Mesendoderm (in vitro differentiated cells): ENCODE measurements around the gene ZNF433.
A peak's percentile ranks its signal among the peaks of the same experiment; 100 is the strongest.

Source experiments
- DNase-seq: peaks from one replicate; pipeline ENCODE4 v3.0.0; 2013
- H2AK5ac ChIP-seq: 2 replicates; pipeline ENCODE4 v1.6.1; 2013; ENCODE audit warnings: low read length, inconsistent platforms
- H2BK120ac ChIP-seq: 2 replicates; pipeline ENCODE4 v1.6.1; 2013; ENCODE audit warnings: low read depth, mild to moderate bottlenecking, low read length, moderate library complexity, mixed read lengths
- H2BK15ac ChIP-seq: replicated peaks from 2 replicates; pipeline ENCODE4 v1.6.1; 2013; ENCODE audit warnings: low read depth, mild to moderate bottlenecking, moderate library complexity
- H2BK5ac ChIP-seq: 2 replicates; pipeline ENCODE4 v1.6.1; 2013; ENCODE audit warnings: low read length, inconsistent platforms
- H3K18ac ChIP-seq: 2 replicates; pipeline ENCODE4 v1.6.1; 2013; ENCODE audit warnings: mild to moderate bottlenecking, low read length, mixed read lengths
- H3K23ac ChIP-seq: one replicate; pipeline ENCODE4 v1.6.1; 2013; ENCODE audit warnings: low read length
- H3K27ac ChIP-seq: 2 replicates; pipeline ENCODE4 v1.5.1; 2013; ENCODE audit warnings: low read depth, mild to moderate bottlenecking, inconsistent platforms, low read length, moderate library complexity
- H3K27me3 ChIP-seq: 2 replicates; pipeline ENCODE4 v1.6.1; 2013; ENCODE audit warnings: low read length, control low read depth, mild to moderate bottlenecking, inconsistent platforms; ENCODE audit not compliant: insufficient read depth, poor library complexity
- H3K36me3 ChIP-seq: 2 replicates; pipeline ENCODE4 v1.6.1; 2013; ENCODE audit warnings: low read length, inconsistent platforms; ENCODE audit not compliant: control insufficient read depth, insufficient read depth
- H3K4ac ChIP-seq: one replicate; pipeline ENCODE4 v1.6.1; 2013; ENCODE audit warnings: low read depth, mild to moderate bottlenecking, low read length, moderate library complexity
- H3K4me1 ChIP-seq: 2 replicates; pipeline ENCODE4 v1.6.1; 2013; ENCODE audit warnings: low read depth, low read length, inconsistent platforms; ENCODE audit not compliant: control insufficient read depth
- H3K4me2 ChIP-seq: 2 replicates; pipeline ENCODE4 v1.6.1; 2013; ENCODE audit warnings: low read length
- H3K4me3 ChIP-seq: 2 replicates; pipeline ENCODE4 v1.5.1; 2013; ENCODE audit warnings: mild to moderate bottlenecking, low read length
- H3K56ac ChIP-seq: one replicate; pipeline ENCODE4 v1.6.1; 2013; ENCODE audit warnings: low read length
- H3K79me1 ChIP-seq: 2 replicates; pipeline ENCODE4 v1.6.1; 2013; ENCODE audit warnings: low read length, inconsistent platforms
- H3K79me2 ChIP-seq: 2 replicates; pipeline ENCODE4 v1.6.1; 2013; ENCODE audit warnings: mild to moderate bottlenecking, low read length; ENCODE audit not compliant: control insufficient read depth, insufficient read depth
- H3K9ac ChIP-seq: 2 replicates; pipeline ENCODE4 v1.6.1; 2013; ENCODE audit warnings: low read length, inconsistent platforms
- H4K5ac ChIP-seq: one replicate; pipeline ENCODE4 v1.6.1; 2013; ENCODE audit warnings: low read length
- H4K8ac ChIP-seq: one replicate; pipeline ENCODE4 v1.6.1; 2013; ENCODE audit warnings: low read depth, mild to moderate bottlenecking, control low read depth, low read length, moderate library complexity
- WGBS: extraction: QIAGEN DNeasy Blood & Tissue Kit; methylation state at CpG from one replicate; pipeline ENCODE4 v1.1.7; 2013; ENCODE audit warnings: low lambda C conversion rate, missing lambda C conversion rate; ENCODE audit not compliant: insufficient coverage; ENCODE audit errors: extremely low coverage; 5-methylcytosine and 5-hydroxymethylcytosine counted together

Gene ZNF433

GRCh38 chr19:12043752-12044422 is 8.4 kb upstream of the ZNF433 start:
- Histone ChIP-seq H3K23ac (no peak overlapping the region), H3K79me1 (no peaks in the 10 kb centered on the region), H2AK5ac (no peak overlapping the region), H3K18ac (no peak overlapping the region), H3K79me2 (no peaks in the 10 kb centered on the region), H4K8ac (no peak overlapping the region), H3K36me3 (peaks cover 2% of the 10 kb centered on the region), H3K56ac (no peak overlapping the region), H3K4me3 (peak overlapping the region; percentile 8), H3K4me1 (no peaks in the 10 kb centered on the region), H3K27ac (no peak overlapping the region), H3K4ac (no peak overlapping the region), H3K27me3 (no peaks in the 10 kb centered on the region), H4K5ac (no peak overlapping the region), H2BK120ac (no peak overlapping the region), H2BK15ac (no peak overlapping the region), H3K9ac (no peak overlapping the region), H2BK5ac (no peak overlapping the region), H3K4me2 (no peak overlapping the region)
- no peak for DNase-seq
- no CpG with 5 or more reads among the region's 5 CpGs for WGBS

GRCh38 chr19:12042893-12043292 is 7.4 kb upstream of the ZNF433 start:
- Histone ChIP-seq H3K27me3 (no peaks in the 10 kb centered on the region), H3K23ac (no peak overlapping the region), H3K79me1 (no peaks in the 10 kb centered on the region)

GRCh38 chr19:12034620-12035019 is 859 bp downstream of the ZNF433 start:
- no peak overlapping the region for H3K27ac ChIP-seq
- WGBS, result no CpG with 5 or more reads among the region's 8 CpGs
- peak; percentile 21 for DNase-seq

More at GRCh38 chr19:12042893-12043292, 7.4 kb upstream of the ZNF433 start:
- Histone ChIP-seq H4K5ac (no peak overlapping the region), H3K4me1 (no peaks in the 10 kb centered on the region), H3K36me3 (peaks cover 2% of the 10 kb centered on the region), H3K4ac (no peak overlapping the region), H4K8ac (no peak overlapping the region), H3K56ac (no peak overlapping the region), H2BK5ac (no peak overlapping the region), H3K4me3 (no peak overlapping the region), H3K27ac (no peak overlapping the region), H3K18ac (no peak overlapping the region), H2BK120ac (no peak overlapping the region), H2BK15ac (no peak overlapping the region), H2AK5ac (no peak overlapping the region), H3K9ac (no peak overlapping the region), H3K79me2 (no peaks in the 10 kb centered on the region), H3K4me2 (no peak overlapping the region)
- no peak for DNase-seq

DNA sequence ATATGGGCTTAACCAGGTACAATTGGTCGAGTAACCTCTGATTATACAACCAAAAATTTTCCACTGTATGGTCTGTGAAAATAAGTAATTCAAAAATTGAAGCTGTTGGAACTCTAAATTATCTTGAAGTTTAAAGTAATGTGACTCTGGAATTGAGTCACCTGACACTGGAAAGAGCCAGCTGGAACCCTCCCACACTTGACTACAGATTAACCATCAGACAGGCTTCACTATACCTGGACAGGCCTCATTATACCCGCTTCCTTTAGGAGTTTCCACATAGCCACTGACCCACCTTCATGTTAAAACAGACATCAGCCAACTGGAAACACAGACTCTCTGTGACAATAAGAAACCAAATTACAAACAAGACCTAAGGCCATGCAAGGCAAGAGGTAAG is 1.3 kb downstream of the ZNF433 start:
- Histone ChIP-seq H3K23ac (no peak overlapping the region), H2BK15ac (no peak overlapping the region), H3K56ac (no peak overlapping the region), H4K5ac (no peak overlapping the region), H3K79me2 (no peaks in the 10 kb centered on the region), H3K4me3 (no peak overlapping the region), H3K27ac (no peak overlapping the region), H3K27me3 (no peaks in the 10 kb centered on the region), H3K4me2 (no peak overlapping the region), H4K8ac (no peak overlapping the region), H3K4ac (no peak overlapping the region), H3K18ac (no peak overlapping the region), H3K4me1 (no peaks in the 10 kb centered on the region), H2AK5ac (no peak overlapping the region), H3K9ac (no peak overlapping the region), H3K36me3 (no peaks in the 10 kb centered on the region), H3K79me1 (no peaks in the 10 kb centered on the region), H2BK5ac (no peak overlapping the region), H2BK120ac (no peak overlapping the region)
- WGBS, result no CpG with 5 or more reads among the region's 2 CpGs
- no peak for DNase-seq

More at GRCh38 chr19:12034620-12035019, 859 bp downstream of the ZNF433 start:
- no peaks in the 10 kb centered on the region for H3K79me1 ChIP-seq
- H4K5ac ChIP-seq, result no peak overlapping the region
- no peak overlapping the region for H3K56ac ChIP-seq
- H4K8ac ChIP-seq, result no peak overlapping the region
- H3K4me2 ChIP-seq, result no peak overlapping the region
- H3K4me1 ChIP-seq, result no peaks in the 10 kb centered on the region
- no peak overlapping the region for H2BK15ac ChIP-seq
- no peak overlapping the region for H3K4me3 ChIP-seq
- H2BK120ac ChIP-seq, result no peak overlapping the region
- H3K23ac ChIP-seq, result no peak overlapping the region
- no peaks in the 10 kb centered on the region for H3K79me2 ChIP-seq
- H3K4ac ChIP-seq, result no peak overlapping the region
- no peak overlapping the region for H2AK5ac ChIP-seq
- no peaks in the 10 kb centered on the region for H3K27me3 ChIP-seq
- H2BK5ac ChIP-seq, result no peak overlapping the region
- H3K9ac ChIP-seq, result peak overlapping the region; percentile 14
- H3K18ac ChIP-seq, result no peak overlapping the region
- H3K36me3 ChIP-seq, result no peaks in the 10 kb centered on the region

DNA sequence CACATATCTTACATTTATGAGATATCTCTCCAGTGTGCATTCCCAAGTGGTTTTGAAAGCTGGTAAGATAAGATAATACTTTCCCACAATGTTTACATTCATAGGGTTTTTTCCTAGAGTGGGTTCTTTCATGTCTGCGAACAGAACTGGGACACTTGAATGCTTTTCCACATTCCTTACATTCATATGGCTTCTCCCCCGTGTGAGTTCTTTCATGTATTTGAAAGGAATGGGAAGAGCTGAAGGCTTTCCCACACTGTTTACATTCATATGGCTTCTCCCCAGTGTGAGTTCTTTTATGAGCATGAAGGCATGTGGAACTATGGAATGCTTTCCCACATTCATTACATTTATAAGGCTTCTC is 19.7 kb downstream of the ZNF433 start:
- Histone ChIP-seq H3K36me3 (peaks cover 13% of the 10 kb centered on the region), H3K27ac (no peak overlapping the region), H3K79me1 (no peaks in the 10 kb centered on the region), H3K4me2 (no peak overlapping the region), H4K8ac (no peak overlapping the region), H2BK5ac (no peak overlapping the region), H3K23ac (no peak overlapping the region), H2BK120ac (no peak overlapping the region), H3K4me1 (no peaks in the 10 kb centered on the region), H2AK5ac (no peak overlapping the region), H4K5ac (no peak overlapping the region), H3K9ac (no peak overlapping the region), H3K27me3 (no peaks in the 10 kb centered on the region), H2BK15ac (no peak overlapping the region), H3K4me3 (no peak overlapping the region), H3K4ac (no peak overlapping the region), H3K79me2 (no peaks in the 10 kb centered on the region), H3K18ac (no peak overlapping the region), H3K56ac (no peak overlapping the region)
- peak; percentile 22 for DNase-seq
- no CpG with 5 or more reads among the region's 2 CpGs for WGBS
